PC-9 (cell line): Measurements from ENCODE around the gene NXT1. TPM values are rescaled to one million over a fixed set of nuclear protein-coding genes. Genes with fewer than 3 reads are reported as not detected.
A peak's percentile ranks its signal among the peaks of the same experiment; 100 is the strongest.

ENCODE experiments used
- BruUV-seq: library from RNA; stranded (reverse); fragments of 400-500 nt; replicated peaks from 2 replicates; lab custom pipeline; 2021; lab: Mats Ljungman, UMichigan
- CTCF ChIA-PET: fragments of 300-600 bp; sonication (Branson Sonifier 250); formaldehyde crosslinking; loops from one replicate; lab custom pipeline; 2022; ENCODE audit warnings: antibody characterized with exemption; lab: Charles Lee
- POLR2A ChIA-PET: fragments of 300-600 bp; sonication (Branson Sonifier 250); formaldehyde crosslinking; loops from one replicate; lab custom pipeline; 2022; ENCODE audit warnings: antibody characterized with exemption; ENCODE audit not compliant: unreplicated experiment; lab: Charles Lee
- DNase-seq, 2 experiments: peaks; one replicate each; pipeline versions ENCODE4 v3.0.0 to v3.0.0-alpha.2; 2015 to 2022; ENCODE audit warnings: mixed read lengths in 1 of 2
- H2AFZ ChIP-seq: fragments of 200-600 bp; sonication (generic); 2 replicates; pipeline ENCODE4 v1.8.1; 2017; ENCODE audit warnings: antibody characterized with exemption
- H3F3A ChIP-seq: fragments of 200-600 bp; sonication (generic); 2 replicates; pipeline ENCODE4 v1.8.1; 2017; ENCODE audit warnings: antibody characterized with exemption, mild to moderate bottlenecking, low read depth; ENCODE audit not compliant: insufficient read depth
- H3K27ac ChIP-seq: fragments of 200-600 bp; sonication (generic); 2 replicates; pipeline ENCODE4 v1.6.1; 2016; ENCODE audit warnings: mixed run types
- H3K27me3 ChIP-seq: fragments of 200-600 bp; sonication (generic); 2 replicates; pipeline ENCODE4 v1.6.1; 2016; ENCODE audit warnings: low read depth, mixed run types; ENCODE audit not compliant: insufficient read depth
- H3K36me3 ChIP-seq: fragments of 200-600 bp; sonication (generic); 2 replicates; pipeline ENCODE4 v1.6.1; 2016; ENCODE audit warnings: low read depth, mixed run types
- H3K4me1 ChIP-seq: fragments of 200-600 bp; sonication (generic); replicated peaks from 2 replicates; pipeline ENCODE4 v1.6.1; 2016; ENCODE audit warnings: mixed run types; ENCODE audit not compliant: insufficient read depth
- H3K4me2 ChIP-seq: fragments of 200-600 bp; sonication (generic); 2 replicates; pipeline ENCODE4 v1.6.1; 2017; ENCODE audit warnings: mixed run types
- H3K4me3 ChIP-seq: fragments of 200-600 bp; sonication (generic); 2 replicates; pipeline ENCODE4 v1.6.1; 2016; ENCODE audit warnings: mixed run types
- H3K79me2 ChIP-seq: fragments of 200-600 bp; sonication (generic); 2 replicates; pipeline ENCODE4 v1.6.1; 2017; ENCODE audit warnings: low read depth, mixed run types
- H3K9me2 ChIP-seq: fragments of 200-600 bp; sonication (generic); 2 replicates; pipeline ENCODE4 v1.8.1; 2017; ENCODE audit warnings: mild to moderate bottlenecking; ENCODE audit not compliant: insufficient read depth
- H3K9me3 ChIP-seq: fragments of 200-600 bp; sonication (generic); 2 replicates; pipeline ENCODE4 v1.8.1; 2016; ENCODE audit warnings: low read depth; ENCODE audit not compliant: insufficient read depth
- H4K20me1 ChIP-seq: fragments of 200-600 bp; sonication (generic); 2 replicates; pipeline ENCODE4 v1.8.1; 2017; ENCODE audit not compliant: insufficient read depth
- EZH2 ChIP-seq: fragments of 200-600 bp; sonication (generic); IDR thresholded peaks from 2 replicates; pipeline ENCODE4 v1.8.0; 2017; ENCODE audit warnings: antibody characterized with exemption, low read depth
- intact Hi-C: fragments of 100-400 bp; cut with micrococcal nuclease; formaldehyde crosslinking; loops from one replicate; pipeline ENCODE4 v1.10.0; 2022; ENCODE audit not compliant: unreplicated experiment
- total RNA-seq: library from RNA; stranded (reverse); gene quantifications from 2 replicates; pipeline ENCODE4 v1.2.3, GENCODE V29; 2021
- TF ChIP-seq, protein P1 (sequence below): fragments of 200-600 bp; sonication (generic); conservative IDR thresholded peaks from 2 replicates; pipeline ENCODE4 v1.6.1; 2017; ENCODE audit warnings: mixed run types, antibody characterized with exemption, mild to moderate bottlenecking, moderate library complexity

Gene NXT1
- total RNA-seq, 1 experiment from 2014 or later, result 29.8 TPM

DNA sequence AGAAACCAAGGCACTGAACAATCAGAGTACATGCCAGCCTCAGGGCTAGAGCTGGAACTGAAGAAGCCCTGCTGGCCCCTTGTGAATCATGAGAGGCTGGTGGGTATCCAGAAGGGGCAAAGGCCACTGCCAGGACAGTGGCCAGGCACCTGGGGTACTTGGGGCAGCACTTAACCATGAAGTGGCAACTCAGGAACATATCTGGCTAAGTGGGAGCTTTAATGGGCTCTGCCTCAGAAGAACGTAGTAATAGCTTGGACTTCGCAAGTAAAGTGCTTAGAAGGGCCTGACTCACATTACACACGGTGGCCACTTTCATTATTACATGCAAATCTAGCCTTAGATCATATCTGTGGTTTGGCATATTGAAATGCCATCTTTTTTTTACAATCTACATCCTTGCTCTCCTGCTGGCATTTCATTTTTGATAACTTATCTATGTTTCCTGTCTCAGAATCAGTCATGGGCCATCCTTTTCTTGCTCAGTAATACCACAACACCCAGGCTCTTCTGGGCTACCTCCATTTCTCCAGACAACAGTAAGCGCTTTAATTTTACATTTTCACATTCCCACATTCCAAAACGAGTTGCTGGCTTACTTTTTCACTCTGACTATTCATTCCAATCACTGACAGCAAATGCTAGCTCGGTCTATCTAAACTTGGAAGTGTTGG, 49.1 kb downstream of the NXT1 start:
- TF ChIP-seq, protein P1, sequence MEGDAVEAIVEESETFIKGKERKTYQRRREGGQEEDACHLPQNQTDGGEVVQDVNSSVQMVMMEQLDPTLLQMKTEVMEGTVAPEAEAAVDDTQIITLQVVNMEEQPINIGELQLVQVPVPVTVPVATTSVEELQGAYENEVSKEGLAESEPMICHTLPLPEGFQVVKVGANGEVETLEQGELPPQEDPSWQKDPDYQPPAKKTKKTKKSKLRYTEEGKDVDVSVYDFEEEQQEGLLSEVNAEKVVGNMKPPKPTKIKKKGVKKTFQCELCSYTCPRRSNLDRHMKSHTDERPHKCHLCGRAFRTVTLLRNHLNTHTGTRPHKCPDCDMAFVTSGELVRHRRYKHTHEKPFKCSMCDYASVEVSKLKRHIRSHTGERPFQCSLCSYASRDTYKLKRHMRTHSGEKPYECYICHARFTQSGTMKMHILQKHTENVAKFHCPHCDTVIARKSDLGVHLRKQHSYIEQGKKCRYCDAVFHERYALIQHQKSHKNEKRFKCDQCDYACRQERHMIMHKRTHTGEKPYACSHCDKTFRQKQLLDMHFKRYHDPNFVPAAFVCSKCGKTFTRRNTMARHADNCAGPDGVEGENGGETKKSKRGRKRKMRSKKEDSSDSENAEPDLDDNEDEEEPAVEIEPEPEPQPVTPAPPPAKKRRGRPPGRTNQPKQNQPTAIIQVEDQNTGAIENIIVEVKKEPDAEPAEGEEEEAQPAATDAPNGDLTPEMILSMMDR, result no peak
- TF ChIP-seq EZH2, result no peak

GRCh38 chr20:23401051-23401450, 50.5 kb downstream of the NXT1 start:
- H3K4me2 ChIP-seq, result no peak overlapping the region
- no peak for DNase-seq
- ChIA-PET POLR2A (interaction anchor here (0.9 kb wide), 1 partner anchor 13 kb away, joined by 5 read pairs; no protein-coding TSS in a partner anchor), CTCF (no interaction called here)
- H3K4me3 ChIP-seq, result no peak overlapping the region
- H2AFZ ChIP-seq, result no peak overlapping the region
- no peaks in the 10 kb centered on the region for H3K9me2 ChIP-seq
- H4K20me1 ChIP-seq, result no peaks in the 10 kb centered on the region; the same call in none of the 2 replicates
- no peaks in the 10 kb centered on the region for H3K36me3 ChIP-seq
- no peak overlapping the region for H3K27ac ChIP-seq
- no peaks in the 10 kb centered on the region for H3K4me1 ChIP-seq
- TF ChIP-seq, protein P1, result no peak
- TF ChIP-seq EZH2, result no peak
- TSS peak; percentile 3 for BruUV-seq
- intact Hi-C loops, result no loop called here
- no peaks in the 10 kb centered on the region for H3F3A ChIP-seq
- H3K79me2 ChIP-seq, result peaks cover 9% of the 10 kb centered on the region; the same call in 1 of the 2 replicates
- no peaks in the 10 kb centered on the region for H3K27me3 ChIP-seq
- no peaks in the 10 kb centered on the region for H3K9me3 ChIP-seq

More for the DNA sequence above, 49.1 kb downstream of the NXT1 start:
- H3K27ac ChIP-seq, result no peak overlapping the region
- CTCF ChIA-PET, result interaction anchor here (0.5 kb wide), 1 partner anchor 1058 kb away, joined by 4 read pairs; no protein-coding TSS in a partner anchor
- H3F3A ChIP-seq, result no peaks in the 10 kb centered on the region
- DNase-seq, result no peak
- H4K20me1 ChIP-seq, result no peaks in the 10 kb centered on the region; the same call in none of the 2 replicates
- H3K27me3 ChIP-seq, result no peaks in the 10 kb centered on the region
- peaks cover 3% of the 10 kb centered on the region; the same call in 1 of the 2 replicates for H3K79me2 ChIP-seq
- H2AFZ ChIP-seq, result no peak overlapping the region
- no peak overlapping the region for H3K4me3 ChIP-seq
- H3K9me3 ChIP-seq, result no peaks in the 10 kb centered on the region
- no peak overlapping the region for H3K4me2 ChIP-seq
- BruUV-seq, result no TSS peak
- no peaks in the 10 kb centered on the region for H3K9me2 ChIP-seq
- H3K4me1 ChIP-seq, result no peaks in the 10 kb centered on the region
- intact Hi-C loops, result no loop called here
- H3K36me3 ChIP-seq, result no peaks in the 10 kb centered on the region
- POLR2A ChIA-PET, result no interaction called here

- no TSS peak for BruUV-seq
- no peak overlapping the region for H3K4me3 ChIP-seq
- no peak for TF ChIP-seq EZH2
- TF ChIP-seq, protein P1, result no peak
- no peaks in the 10 kb centered on the region for H3F3A ChIP-seq
- DNase-seq, result no peak
- H3K27ac ChIP-seq, result no peak overlapping the region
- ChIA-PET CTCF (no interaction called here), POLR2A (no interaction called here)
- no peaks in the 10 kb centered on the region for H3K9me2 ChIP-seq
- no peak overlapping the region for H3K4me2 ChIP-seq
- H3K9me3 ChIP-seq, result no peaks in the 10 kb centered on the region
- no peaks in the 10 kb centered on the region for H3K27me3 ChIP-seq
- H4K20me1 ChIP-seq, result no peaks in the 10 kb centered on the region; the same call in none of the 2 replicates
- no peak overlapping the region for H2AFZ ChIP-seq
- H3K79me2 ChIP-seq, result peaks cover 36% of the 10 kb centered on the region
- intact Hi-C loops, result no loop called here
- H3K4me1 ChIP-seq, result no peaks in the 10 kb centered on the region
- no peaks in the 10 kb centered on the region for H3K36me3 ChIP-seq
These were observed 53.2 kb downstream of the NXT1 start for GRCh38 chr20:23403751-23404150.
